ENCODE measurements around the gene SCAMP4. TPM values are rescaled to one million over a fixed set of nuclear protein-coding genes. Genes with fewer than 3 reads are reported as not detected.
"Not testable (repeated sequence)": the region's sequence is repeated elsewhere in the genome, so short reads cannot be mapped to it uniquely, and the experiment has no call there.

SCAMP4 gene
- total RNA-seq, 1 experiment from 2014 or later: 48.7 TPM

- peak overlapping the region; percentile 91 for H3K27ac Mint-ChIP-seq (ENCODE audit: low read depth, unreplicated experiment)
- CTCF ChIA-PET: interaction anchor here (1.2 kb wide), 1 partner anchor 8 kb away, joined by 3 read pairs; no protein-coding TSS in a partner anchor
- H3K27me3 Mint-ChIP-seq (ENCODE audit: insufficient read depth, unreplicated experiment): no peaks in the 10 kb centered on the region
Observed at GRCh38 chr19:1872807-1873523, 32.2 kb upstream of the SCAMP4 start.

GRCh38 chr19:1873524-1874473, 31.4 kb upstream of the SCAMP4 start:
- peaks cover 7% of the 10 kb centered on the region for H3K4me1 Mint-ChIP-seq (ENCODE audit: insufficient read depth, unreplicated experiment)
- no TSS peak for BruUV-seq (replicated peaks)
- CTCF ChIA-PET: interaction anchor here (1.2 kb wide), 2 partner anchors 9 to 55 kb away, joined by 3 read pairs; no protein-coding TSS in a partner anchor
- peaks cover 27% of the 10 kb centered on the region for H3K36me3 Mint-ChIP-seq (ENCODE audit: insufficient read depth, unreplicated experiment)
- POLR2A ChIA-PET: interaction anchor here (0.6 to 3.3 kb wide), 8 partner anchors 8 to 362 kb away, joined by 3 to 35 read pairs (median 9); partner anchors contain the start of gene ABHD17A
- H3K4me3 Mint-ChIP-seq (ENCODE audit: unreplicated experiment): peak overlapping the region; percentile 99
- peak overlapping the region; percentile 91 for H3K27ac Mint-ChIP-seq (ENCODE audit: low read depth, unreplicated experiment)
- no peaks in the 10 kb centered on the region for H3K9me3 Mint-ChIP-seq (ENCODE audit: unreplicated experiment)
- intact Hi-C loops (cut with micrococcal nuclease): loop anchor here (5.0 kb wide), 1 partner anchor 34 kb away; the partner anchor contains the start of genes ADAT3 and SCAMP4
- DNase-seq (ENCODE audit: unreplicated experiment): peak; percentile 51
- TF ChIP-seq CTCF (IDR thresholded peaks at IDR 0.05; ENCODE audit: unreplicated experiment): no peak
- H3K27me3 Mint-ChIP-seq (ENCODE audit: insufficient read depth, unreplicated experiment): no peaks in the 10 kb centered on the region

More at GRCh38 chr19:1872807-1873523, 32.2 kb upstream of the SCAMP4 start:
- no TSS peak for BruUV-seq (replicated peaks)
- no peak for TF ChIP-seq CTCF (IDR thresholded peaks at IDR 0.05; ENCODE audit: unreplicated experiment)
- Mint-ChIP-seq H3K4me1 (ENCODE audit: insufficient read depth, unreplicated experiment) (peaks cover 7% of the 10 kb centered on the region), H3K9me3 (ENCODE audit: unreplicated experiment) (no peaks in the 10 kb centered on the region), H3K4me3 (ENCODE audit: unreplicated experiment) (peak overlapping the region; percentile 99), H3K36me3 (ENCODE audit: insufficient read depth, unreplicated experiment) (peaks cover 31% of the 10 kb centered on the region)
- POLR2A ChIA-PET: interaction anchor here (0.6 to 3.3 kb wide), 4 partner anchors 8 to 541 kb away, joined by 3 to 26 read pairs (median 8); no protein-coding TSS in a partner anchor
- intact Hi-C loops (cut with micrococcal nuclease): loop anchor here (5.0 kb wide), 1 partner anchor 34 kb away; the partner anchor contains the start of genes ADAT3 and SCAMP4
- no peak for DNase-seq (ENCODE audit: unreplicated experiment)

- Mint-ChIP-seq H3K27me3 (ENCODE audit: insufficient read depth, unreplicated experiment) (no peaks in the 10 kb centered on the region), H3K36me3 (ENCODE audit: insufficient read depth, unreplicated experiment) (peaks cover 23% of the 10 kb centered on the region), H3K4me1 (ENCODE audit: insufficient read depth, unreplicated experiment) (peaks cover 7% of the 10 kb centered on the region), H3K27ac (ENCODE audit: low read depth, unreplicated experiment) (peak overlapping the region; percentile 91), H3K4me3 (ENCODE audit: unreplicated experiment) (peak overlapping the region; percentile 99), H3K9me3 (ENCODE audit: unreplicated experiment) (no peaks in the 10 kb centered on the region)
- BruUV-seq (replicated peaks): no TSS peak
- POLR2A ChIA-PET: interaction anchor here (0.6 to 3.3 kb wide), 16 partner anchors 9 to 364 kb away, joined by 3 to 35 read pairs (median 4); partner anchors contain the start of genes ABHD17A and TCF3
- no peak for TF ChIP-seq CTCF (IDR thresholded peaks at IDR 0.05; ENCODE audit: unreplicated experiment)
- intact Hi-C loops (cut with micrococcal nuclease): loop anchor here (5.0 kb wide), 1 partner anchor 33 kb away; the partner anchor contains the start of genes ADAT3 and SCAMP4
- CTCF ChIA-PET: interaction anchor here (0.6 to 2.0 kb wide), 6 partner anchors 9 to 55 kb away, joined by 3 to 11 read pairs (median 4); no protein-coding TSS in a partner anchor
- DNase-seq (ENCODE audit: unreplicated experiment): peak; percentile 38
Observed at GRCh38 chr19:1874554-1875185, 30.5 kb upstream of the SCAMP4 start.

- ChIA-PET CTCF (interaction anchor here (0.6 to 2.0 kb wide), 6 partner anchors 9 to 54 kb away, joined by 3 to 11 read pairs (median 4); no protein-coding TSS in a partner anchor), POLR2A (interaction anchor here (0.7 to 3.3 kb wide), 14 partner anchors 9 to 364 kb away, joined by 3 to 35 read pairs (median 4); partner anchors contain the start of genes ABHD17A and TCF3)
- intact Hi-C loops (cut with micrococcal nuclease); H3K4me1 Mint-ChIP-seq (ENCODE audit: insufficient read depth, unreplicated experiment); H3K27me3 Mint-ChIP-seq (ENCODE audit: insufficient read depth, unreplicated experiment); BruUV-seq (replicated peaks); H3K9me3 Mint-ChIP-seq (ENCODE audit: unreplicated experiment): not testable (repeated sequence)
- Mint-ChIP-seq H3K36me3 (ENCODE audit: insufficient read depth, unreplicated experiment) (peaks cover 20% of the 10 kb centered on the region), H3K4me3 (ENCODE audit: unreplicated experiment) (peak overlapping the region; percentile 99), H3K27ac (ENCODE audit: low read depth, unreplicated experiment) (peak overlapping the region; percentile 91)
- peak; percentile 25 for DNase-seq (ENCODE audit: unreplicated experiment)
Observed at GRCh38 chr19:1875265-1875645, 29.9 kb upstream of the SCAMP4 start.

Measured in MCF 10A (cell line).